ENCODE measurements around the gene LACTB. TPM values are rescaled to one million over a fixed set of nuclear protein-coding genes. Genes with fewer than 3 reads are reported as not detected.
A peak's percentile ranks its signal among the peaks of the same experiment; 100 is the strongest.

LACTB gene
- total RNA-seq, 1 experiment from 2014 or later: 17.5 TPM

- DNase-seq (ENCODE audit: low spot score): peak; percentile 19
- in situ Hi-C loops (cut with HindIII; ENCODE audit: low sequenced_read_pairs): no loop called here
Observed at GRCh38 chr15:63190769-63191649, 69.3 kb downstream of the LACTB start.

Other genes with a start within 250 kb of the LACTB start
- 768 and 828 TPM in 2 replicates for gene TPM1, start 79.1 kb upstream of the LACTB start, total RNA-seq (2014; rRNA removed; shearing (Covaris generic))
- gene RPS27L, start 35.6 kb downstream of the LACTB start, total RNA-seq (2014; rRNA removed; shearing (Covaris generic)): 166 and 216 TPM in 2 replicates
- gene RAB8B, start 67.7 kb downstream of the LACTB start, total RNA-seq (2014; rRNA removed; shearing (Covaris generic)): 6.3 and 7.8 TPM in 2 replicates
- gene APH1B, start 155.7 kb downstream of the LACTB start, total RNA-seq (2014; rRNA removed; shearing (Covaris generic)): 6.9 and 7.4 TPM in 2 replicates

Data from G401 (cell line).